ENCODE data around the gene RIC1.

Gene RIC1

DNA sequence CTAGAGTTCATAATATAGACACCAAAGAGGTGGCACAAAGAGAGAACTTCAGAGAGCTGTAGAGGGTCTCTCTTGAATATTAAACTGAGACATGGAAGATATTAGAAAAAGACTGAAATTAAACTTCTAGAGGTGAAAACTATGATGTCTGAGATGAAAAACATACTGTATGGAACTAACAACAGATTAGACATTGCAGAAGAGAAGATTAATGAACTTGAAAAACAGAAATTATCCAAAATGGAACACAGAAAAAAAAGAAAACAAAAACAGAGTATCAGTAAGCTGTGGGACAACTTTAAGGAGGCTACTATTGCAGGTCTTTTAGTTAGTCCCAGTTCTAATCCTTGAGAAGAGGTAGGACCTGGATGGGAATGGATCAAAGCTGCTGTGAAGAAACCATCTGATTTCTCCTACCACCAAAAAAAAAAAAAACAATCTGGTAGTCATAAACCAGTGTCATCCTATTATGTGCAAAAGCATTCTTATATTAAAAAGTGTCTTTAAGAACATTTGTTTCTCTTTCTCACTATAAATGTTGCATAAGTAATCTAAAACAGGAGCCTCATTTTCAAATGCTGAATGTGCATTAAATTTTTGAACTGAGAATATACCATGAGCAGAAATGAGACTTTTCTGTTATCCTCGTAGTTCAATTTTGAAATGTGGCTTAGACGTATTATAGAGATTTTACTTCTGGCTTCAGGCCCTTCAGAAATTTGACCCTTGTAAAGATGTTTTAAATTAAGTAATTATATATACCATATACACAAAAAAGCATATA is 107.8 kb downstream of the RIC1 start:
- Histone ChIP-seq H3K4me3 (ENCODE audit: low read length) (no peak overlapping the region), H3K36me3 (ENCODE audit: insufficient read depth, low read length) (peaks cover 27% of the 10 kb centered on the region), H3K27me3 (ENCODE audit: control insufficient read depth, insufficient read depth, low read length) (no peaks in the 10 kb centered on the region), H3K4me1 (ENCODE audit: control insufficient read depth, insufficient read depth, low read length) (no peaks in the 10 kb centered on the region), H3K9ac (ENCODE audit: low read depth, low read length) (no peak overlapping the region), H3K9me3 (replicated peaks; ENCODE audit: low read length) (no peaks in the 10 kb centered on the region), H3K4me2 (ENCODE audit: low read length) (no peak overlapping the region)

DNA sequence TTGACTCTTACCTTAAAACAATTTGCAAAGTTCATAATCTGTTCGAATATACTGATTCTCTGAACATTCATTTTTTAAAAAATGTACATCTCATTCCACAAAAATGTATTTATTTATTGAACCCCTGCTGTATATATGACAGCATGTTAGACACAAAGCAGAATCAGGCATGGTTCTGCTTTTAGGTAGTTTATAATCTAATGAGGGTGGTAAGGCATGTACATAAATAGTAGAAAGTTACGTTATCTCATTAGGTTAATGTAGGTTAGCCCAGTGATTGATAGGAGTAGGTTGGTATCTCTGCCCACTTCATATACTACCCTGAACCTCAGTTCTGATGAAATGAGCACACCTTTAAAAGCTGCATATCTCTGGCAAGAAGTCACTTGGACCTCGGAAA is 114.2 kb downstream of the RIC1 start:
- no peak overlapping the region for H3K4me2 ChIP-seq (ENCODE audit: low read length)
- peaks cover 57% of the 10 kb centered on the region for H3K36me3 ChIP-seq (ENCODE audit: insufficient read depth, low read length)
- H3K27me3 ChIP-seq (ENCODE audit: control insufficient read depth, insufficient read depth, low read length): no peaks in the 10 kb centered on the region
- no peak overlapping the region for H3K4me3 ChIP-seq (ENCODE audit: low read length)
- H3K4me1 ChIP-seq (ENCODE audit: control insufficient read depth, insufficient read depth, low read length): no peaks in the 10 kb centered on the region
- no peak overlapping the region for H3K9ac ChIP-seq (ENCODE audit: low read depth, low read length)
- no peaks in the 10 kb centered on the region for H3K9me3 ChIP-seq (replicated peaks; ENCODE audit: low read length)

- H3K36me3 ChIP-seq (ENCODE audit: insufficient read depth, low read length): peaks cover 48% of the 10 kb centered on the region
- no peak overlapping the region for H3K4me3 ChIP-seq (ENCODE audit: low read length)
- H3K9ac ChIP-seq (ENCODE audit: low read depth, low read length): no peak overlapping the region
- no peaks in the 10 kb centered on the region for H3K27me3 ChIP-seq (ENCODE audit: control insufficient read depth, insufficient read depth, low read length)
- no peaks in the 10 kb centered on the region for H3K9me3 ChIP-seq (replicated peaks; ENCODE audit: low read length)
- no peak overlapping the region for H3K4me2 ChIP-seq (ENCODE audit: low read length)
- no peaks in the 10 kb centered on the region for H3K4me1 ChIP-seq (ENCODE audit: control insufficient read depth, insufficient read depth, low read length)
Measured at GRCh38 chr9:5748438-5748837, 119.5 kb downstream of the RIC1 start.

DNA sequence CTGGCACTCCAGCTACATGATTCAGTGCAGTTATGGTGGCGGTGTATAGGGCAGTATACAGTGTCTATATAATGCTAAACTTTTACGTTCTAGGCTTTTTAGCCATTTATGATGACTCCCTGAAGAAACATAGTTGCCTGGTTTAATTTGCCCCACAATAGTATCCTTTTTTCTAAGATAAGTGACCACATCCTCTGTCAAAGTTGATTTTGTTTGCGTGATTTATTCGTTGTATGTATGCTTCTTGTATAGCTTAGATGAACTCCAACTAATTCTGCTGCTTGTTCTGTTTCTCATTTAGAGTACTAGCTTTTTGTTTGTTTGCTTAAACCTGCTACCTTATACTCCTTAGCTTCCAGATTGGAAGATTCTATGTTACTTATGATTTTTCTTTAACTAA is 120.4 kb downstream of the RIC1 start:
- Histone ChIP-seq H3K9me3 (replicated peaks; ENCODE audit: low read length) (no peaks in the 10 kb centered on the region), H3K4me2 (ENCODE audit: low read length) (no peak overlapping the region), H3K27me3 (ENCODE audit: control insufficient read depth, insufficient read depth, low read length) (no peaks in the 10 kb centered on the region), H3K4me1 (ENCODE audit: control insufficient read depth, insufficient read depth, low read length) (no peaks in the 10 kb centered on the region), H3K4me3 (ENCODE audit: low read length) (no peak overlapping the region), H3K9ac (ENCODE audit: low read depth, low read length) (no peak overlapping the region), H3K36me3 (ENCODE audit: insufficient read depth, low read length) (peaks cover 50% of the 10 kb centered on the region)

DNA sequence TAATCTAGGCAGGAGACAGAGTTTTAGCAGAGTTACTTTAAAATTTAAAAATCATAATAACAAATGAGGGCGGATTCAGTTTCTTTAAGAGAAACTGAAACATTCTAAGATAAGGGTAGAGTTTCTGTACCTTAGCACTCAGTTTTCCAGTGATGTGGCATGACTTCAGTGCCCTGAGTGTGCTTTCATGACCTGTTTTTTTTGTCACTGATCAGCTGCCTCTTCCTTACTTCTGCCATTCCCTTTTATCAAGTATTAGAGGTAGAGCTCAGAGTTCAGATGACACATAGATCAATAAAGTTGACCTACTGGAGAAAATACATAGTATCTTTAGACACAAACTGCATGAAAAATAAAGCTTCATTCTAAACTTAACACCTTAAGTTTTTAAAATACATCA is 121.7 kb downstream of the RIC1 start:
- Histone ChIP-seq H3K4me3 (ENCODE audit: low read length) (no peak overlapping the region), H3K4me1 (ENCODE audit: control insufficient read depth, insufficient read depth, low read length) (no peaks in the 10 kb centered on the region), H3K9me3 (replicated peaks; ENCODE audit: low read length) (no peaks in the 10 kb centered on the region), H3K9ac (ENCODE audit: low read depth, low read length) (no peak overlapping the region), H3K27me3 (ENCODE audit: control insufficient read depth, insufficient read depth, low read length) (no peaks in the 10 kb centered on the region), H3K4me2 (ENCODE audit: low read length) (no peak overlapping the region), H3K36me3 (ENCODE audit: insufficient read depth, low read length) (peaks cover 51% of the 10 kb centered on the region)

- Histone ChIP-seq H3K27me3 (ENCODE audit: control insufficient read depth, insufficient read depth, low read length) (no peaks in the 10 kb centered on the region), H3K4me2 (ENCODE audit: low read length) (no peak overlapping the region), H3K36me3 (ENCODE audit: insufficient read depth, low read length) (peaks cover 41% of the 10 kb centered on the region), H3K4me3 (ENCODE audit: low read length) (no peak overlapping the region), H3K4me1 (ENCODE audit: control insufficient read depth, insufficient read depth, low read length) (no peaks in the 10 kb centered on the region), H3K9ac (ENCODE audit: low read depth, low read length) (no peak overlapping the region), H3K9me3 (replicated peaks; ENCODE audit: low read length) (no peaks in the 10 kb centered on the region)
Measured at GRCh38 chr9:5756633-5757032, 127.7 kb downstream of the RIC1 start.

DNA sequence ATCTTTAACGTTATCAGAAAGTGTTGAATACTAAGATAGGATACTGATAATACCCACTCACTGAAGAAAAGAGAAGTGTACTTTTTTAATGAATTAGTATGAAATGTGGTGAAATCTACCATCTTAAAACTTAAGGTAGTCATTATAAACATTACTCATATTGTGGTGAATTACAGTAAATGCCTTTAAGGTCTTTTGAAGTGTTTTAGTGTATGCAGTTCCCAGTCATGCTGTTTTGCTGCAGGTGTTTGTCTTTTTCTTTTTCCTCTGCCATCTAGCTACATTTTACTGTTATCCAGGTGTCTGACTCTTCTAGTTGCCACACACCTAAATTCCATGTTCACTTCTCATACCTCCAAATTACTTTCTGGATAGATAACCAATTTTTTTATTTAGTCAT is 131.4 kb downstream of the RIC1 start:
- H3K36me3 ChIP-seq (ENCODE audit: insufficient read depth, low read length): peaks cover 55% of the 10 kb centered on the region
- no peaks in the 10 kb centered on the region for H3K27me3 ChIP-seq (ENCODE audit: control insufficient read depth, insufficient read depth, low read length)
- no peak overlapping the region for H3K4me3 ChIP-seq (ENCODE audit: low read length)
- no peak overlapping the region for H3K4me2 ChIP-seq (ENCODE audit: low read length)
- H3K9me3 ChIP-seq (replicated peaks; ENCODE audit: low read length): no peaks in the 10 kb centered on the region
- peaks cover 10% of the 10 kb centered on the region for H3K4me1 ChIP-seq (ENCODE audit: control insufficient read depth, insufficient read depth, low read length)
- no peak overlapping the region for H3K9ac ChIP-seq (ENCODE audit: low read depth, low read length)

- Histone ChIP-seq H3K4me3 (ENCODE audit: low read length) (no peak overlapping the region), H3K4me1 (ENCODE audit: control insufficient read depth, insufficient read depth, low read length) (peaks cover 10% of the 10 kb centered on the region), H3K9ac (ENCODE audit: low read depth, low read length) (no peak overlapping the region), H3K4me2 (ENCODE audit: low read length) (no peak overlapping the region), H3K36me3 (ENCODE audit: insufficient read depth, low read length) (peaks cover 60% of the 10 kb centered on the region), H3K9me3 (replicated peaks; ENCODE audit: low read length) (no peaks in the 10 kb centered on the region), H3K27me3 (ENCODE audit: control insufficient read depth, insufficient read depth, low read length) (no peaks in the 10 kb centered on the region)
Measured at GRCh38 chr9:5762421-5762820, 133.5 kb downstream of the RIC1 start.

GRCh38 chr9:5764130-5764868 is 135.4 kb downstream of the RIC1 start:
- peaks cover 10% of the 10 kb centered on the region for H3K4me1 ChIP-seq (ENCODE audit: control insufficient read depth, insufficient read depth, low read length)
- no peaks in the 10 kb centered on the region for H3K27me3 ChIP-seq (ENCODE audit: control insufficient read depth, insufficient read depth, low read length)
- no peak overlapping the region for H3K9ac ChIP-seq (ENCODE audit: low read depth, low read length)
- no peak overlapping the region for H3K4me2 ChIP-seq (ENCODE audit: low read length)
- H3K4me3 ChIP-seq (ENCODE audit: low read length): no peak overlapping the region
- H3K9me3 ChIP-seq (replicated peaks; ENCODE audit: low read length): no peaks in the 10 kb centered on the region
- peaks cover 66% of the 10 kb centered on the region for H3K36me3 ChIP-seq (ENCODE audit: insufficient read depth, low read length)

DNA sequence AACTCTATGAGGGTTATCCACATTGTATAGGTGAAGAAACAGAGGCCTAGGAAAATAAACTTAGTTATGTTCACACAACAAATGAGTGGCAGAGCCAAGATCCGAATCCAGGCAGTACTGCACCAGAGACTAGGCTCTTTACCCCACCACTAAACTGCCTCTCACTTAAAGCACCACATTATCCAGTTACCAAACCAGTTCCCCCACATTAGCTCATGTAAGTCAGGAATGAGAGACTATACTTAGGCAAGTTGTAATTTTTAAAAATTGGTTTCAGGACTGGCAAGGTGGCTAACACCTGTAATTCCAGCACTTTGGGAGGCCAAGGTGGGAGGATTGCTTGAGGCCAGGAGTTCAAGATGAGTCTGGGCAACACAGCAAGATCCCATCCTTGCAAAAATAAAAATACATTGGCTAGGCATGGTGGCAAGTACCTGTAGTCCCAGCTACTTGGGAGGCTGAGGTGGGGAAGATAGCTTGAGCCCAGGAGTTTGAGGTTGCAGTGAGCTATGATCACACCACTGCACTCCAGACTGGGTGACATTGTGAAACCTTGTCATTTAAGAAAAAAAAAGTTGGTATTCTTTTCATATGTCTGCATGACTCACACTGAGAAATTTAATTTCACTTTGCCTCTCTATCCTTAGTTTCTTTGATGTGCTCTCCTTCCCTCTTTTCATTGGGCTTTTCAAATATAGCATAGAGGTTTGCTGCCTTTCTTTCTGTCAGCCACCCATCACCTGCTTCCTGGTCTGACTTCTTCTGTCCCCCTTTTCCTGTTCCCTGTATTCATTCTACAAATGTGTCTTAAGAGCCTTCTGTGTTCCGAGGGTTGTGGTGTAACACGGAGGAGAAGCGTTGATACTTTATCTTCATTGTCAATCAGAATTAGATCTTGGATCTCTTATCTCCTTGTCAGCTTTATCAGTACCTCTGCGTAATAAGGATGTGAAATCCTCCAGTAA is 139.3 kb downstream of the RIC1 start:
- H3K4me3 ChIP-seq (ENCODE audit: low read length): no peak overlapping the region
- no peaks in the 10 kb centered on the region for H3K4me1 ChIP-seq (ENCODE audit: control insufficient read depth, insufficient read depth, low read length)
- no peak overlapping the region for H3K9ac ChIP-seq (ENCODE audit: low read depth, low read length)
- H3K36me3 ChIP-seq (ENCODE audit: insufficient read depth, low read length): peaks cover 83% of the 10 kb centered on the region
- no peak overlapping the region for H3K4me2 ChIP-seq (ENCODE audit: low read length)
- H3K27me3 ChIP-seq (ENCODE audit: control insufficient read depth, insufficient read depth, low read length): no peaks in the 10 kb centered on the region
- no peaks in the 10 kb centered on the region for H3K9me3 ChIP-seq (replicated peaks; ENCODE audit: low read length)

GRCh38 chr9:5773324-5773999 is 144.6 kb downstream of the RIC1 start:
- peaks cover 80% of the 10 kb centered on the region for H3K36me3 ChIP-seq (ENCODE audit: insufficient read depth, low read length)
- no peak overlapping the region for H3K9ac ChIP-seq (ENCODE audit: low read depth, low read length)
- no peak overlapping the region for H3K4me3 ChIP-seq (ENCODE audit: low read length)
- no peaks in the 10 kb centered on the region for H3K4me1 ChIP-seq (ENCODE audit: control insufficient read depth, insufficient read depth, low read length)
- no peak overlapping the region for H3K4me2 ChIP-seq (ENCODE audit: low read length)
- H3K27me3 ChIP-seq (ENCODE audit: control insufficient read depth, insufficient read depth, low read length): no peaks in the 10 kb centered on the region
- H3K9me3 ChIP-seq (replicated peaks; ENCODE audit: low read length): no peaks in the 10 kb centered on the region

All from skeletal muscle satellite cell (primary cell).